Stimulated activated CD8-positive, alpha-beta memory T cell treated with anti-CD3 and anti-CD28 coated beads, Interleukin-7, amount 100 ng/mL, for 24 hours (primary cell): ENCODE data around the gene FAM156A.
"Not testable (repeated sequence)": the region's sequence is repeated elsewhere in the genome, so short reads cannot be mapped to it uniquely, and the experiment has no call there.

ENCODE experiments used
- DNase-seq: peaks from one replicate; pipeline ENCODE4 v3.0.0-alpha.2; 2020; ENCODE audit warnings: low read depth

FAM156A gene

DNA sequence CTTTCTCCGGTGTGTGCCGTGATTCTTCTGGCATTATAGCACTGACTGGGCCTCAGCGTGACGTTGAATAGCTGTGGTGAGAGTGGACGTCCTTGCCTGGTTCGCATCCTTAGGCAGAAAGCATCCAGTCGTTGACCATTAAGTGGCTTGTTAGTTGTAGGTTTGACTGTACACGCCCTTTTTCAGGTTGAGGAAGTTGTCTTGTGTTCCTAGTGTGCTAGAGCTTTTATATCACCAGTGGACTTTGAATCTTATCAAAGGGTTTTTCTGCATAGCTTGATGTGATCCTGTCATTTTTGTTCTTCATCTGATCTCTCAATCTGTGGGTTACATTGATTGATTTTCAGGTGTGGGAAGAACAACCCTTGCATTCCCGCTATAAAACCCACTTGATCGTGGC, 52.8 kb downstream of the FAM156A start:
- DNase-seq: not testable (repeated sequence)
